OCI-LY7 (cell line): ENCODE measurements around the gene RAD21L1.

Experiments
- EZH2phosphoT487 ChIP-seq: fragments of 200-600 bp; sonication (generic); IDR thresholded peaks from 2 replicates; pipeline ENCODE4 v1.6.1; 2018; ENCODE audit warnings: low read depth, borderline replicate concordance, mild to moderate bottlenecking, mixed run types, antibody characterized with exemption, low read length, moderate library complexity, mixed read lengths
- TF ChIP-seq, protein P1 (sequence below): fragments of 200-600 bp; sonication (generic); conservative IDR thresholded peaks from 2 replicates; pipeline ENCODE4 v1.5.1; 2014; ENCODE audit warnings: mild to moderate bottlenecking, antibody characterized with exemption, low read length, moderate library complexity, mixed read lengths

DNA sequence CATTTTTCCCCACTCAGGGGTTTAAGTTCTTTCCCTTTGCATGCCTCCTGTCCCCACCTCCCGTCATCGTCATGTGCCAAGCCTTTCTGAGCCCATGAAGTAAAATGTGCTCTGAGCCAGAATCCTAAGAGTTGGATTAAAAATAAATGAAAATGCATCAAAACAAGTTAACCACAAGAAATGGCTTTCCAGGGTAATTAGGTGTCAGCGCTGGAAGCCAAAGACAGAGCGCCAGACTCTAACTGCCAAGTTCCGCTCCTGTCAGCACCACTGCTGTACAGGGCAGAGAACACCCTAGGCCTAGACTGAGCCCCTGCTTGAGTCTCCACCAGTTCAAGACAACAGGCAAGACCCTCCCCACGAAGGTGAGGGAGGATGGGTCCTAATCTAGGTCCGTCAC is 28.0 kb upstream of the RAD21L1 start:
- TF ChIP-seq, protein P1, sequence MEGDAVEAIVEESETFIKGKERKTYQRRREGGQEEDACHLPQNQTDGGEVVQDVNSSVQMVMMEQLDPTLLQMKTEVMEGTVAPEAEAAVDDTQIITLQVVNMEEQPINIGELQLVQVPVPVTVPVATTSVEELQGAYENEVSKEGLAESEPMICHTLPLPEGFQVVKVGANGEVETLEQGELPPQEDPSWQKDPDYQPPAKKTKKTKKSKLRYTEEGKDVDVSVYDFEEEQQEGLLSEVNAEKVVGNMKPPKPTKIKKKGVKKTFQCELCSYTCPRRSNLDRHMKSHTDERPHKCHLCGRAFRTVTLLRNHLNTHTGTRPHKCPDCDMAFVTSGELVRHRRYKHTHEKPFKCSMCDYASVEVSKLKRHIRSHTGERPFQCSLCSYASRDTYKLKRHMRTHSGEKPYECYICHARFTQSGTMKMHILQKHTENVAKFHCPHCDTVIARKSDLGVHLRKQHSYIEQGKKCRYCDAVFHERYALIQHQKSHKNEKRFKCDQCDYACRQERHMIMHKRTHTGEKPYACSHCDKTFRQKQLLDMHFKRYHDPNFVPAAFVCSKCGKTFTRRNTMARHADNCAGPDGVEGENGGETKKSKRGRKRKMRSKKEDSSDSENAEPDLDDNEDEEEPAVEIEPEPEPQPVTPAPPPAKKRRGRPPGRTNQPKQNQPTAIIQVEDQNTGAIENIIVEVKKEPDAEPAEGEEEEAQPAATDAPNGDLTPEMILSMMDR = no peak
- no peak for TF ChIP-seq EZH2phosphoT487
